Bronchial epithelial cell (primary cell): ENCODE data around the gene NELL1. TPM values are rescaled to one million over a fixed set of nuclear protein-coding genes. Genes with fewer than 3 reads are reported as not detected.
A peak's percentile ranks its signal among the peaks of the same experiment; 100 is the strongest.
"Not testable (repeated sequence)": the region's sequence is repeated elsewhere in the genome, so short reads cannot be mapped to it uniquely, and the experiment has no call there.

Experiments
- DNase-seq: peaks from one replicate; pipeline ENCODE4 v3.0.0-alpha.2; 2010; ENCODE audit warnings: low read depth
- FAIRE-seq: peaks from 2 replicates; lab custom pipeline; 2011; peaks lifted over from hg19 to GRCh38; lab: Jason Lieb, UNC
- H3K27me3 ChIP-seq: 2 replicates; pipeline ENCODE4 v1.5.1; 2011; ENCODE audit warnings: low read length; ENCODE audit not compliant: control insufficient read depth, insufficient read depth
- H3K36me3 ChIP-seq: 2 replicates; pipeline ENCODE4 v1.5.1; 2011; ENCODE audit warnings: low read length; ENCODE audit not compliant: control insufficient read depth, insufficient read depth
- H3K4me3 ChIP-seq: 2 replicates; pipeline ENCODE4 v1.5.1; 2011; ENCODE audit warnings: mild to moderate bottlenecking, low read depth, low read length, control low read depth
- total RNA-seq: library from RNA; depleted of rRNA; stranded (reverse); fragments of >200 nt; gene quantifications from 2 replicates; pipeline ENCODE4 v1.2.1, GENCODE V29; 2014
- TF ChIP-seq, protein P1 (sequence below): IDR thresholded peaks from 2 replicates; pipeline ENCODE4 v1.5.1; 2011; ENCODE audit warnings: mild to moderate bottlenecking, moderate library complexity, low read length, control low read depth, inconsistent platforms; ENCODE audit not compliant: insufficient read depth, severe bottlenecking

NELL1 gene
- total RNA-seq, 1 donor from 2014 or later: not detected

DNA sequence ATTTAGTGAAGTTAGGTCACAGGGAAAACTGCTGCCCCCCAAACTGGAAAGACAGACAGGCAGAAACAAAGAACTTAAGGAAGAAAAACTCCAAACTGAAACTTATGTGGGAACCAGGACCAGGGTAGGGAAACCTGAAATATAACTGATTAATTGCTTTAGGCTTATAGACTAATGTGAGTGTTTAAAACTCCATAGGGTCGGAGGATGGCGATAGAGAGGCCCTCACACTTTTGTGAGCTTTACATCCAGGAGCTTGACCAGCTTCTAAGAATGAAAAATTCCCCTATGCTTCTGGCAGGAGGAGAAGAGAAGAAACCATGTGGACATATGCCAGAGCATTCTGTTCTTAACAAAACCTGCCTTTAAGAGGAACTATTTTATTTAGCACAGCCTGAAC lies 598.6 kb downstream of the NELL1 start:
- no peaks in the 10 kb centered on the region for H3K27me3 ChIP-seq
- DNase-seq: no peak
- no peak for FAIRE-seq
- H3K36me3 ChIP-seq: no peaks in the 10 kb centered on the region
- TF ChIP-seq, protein P1, sequence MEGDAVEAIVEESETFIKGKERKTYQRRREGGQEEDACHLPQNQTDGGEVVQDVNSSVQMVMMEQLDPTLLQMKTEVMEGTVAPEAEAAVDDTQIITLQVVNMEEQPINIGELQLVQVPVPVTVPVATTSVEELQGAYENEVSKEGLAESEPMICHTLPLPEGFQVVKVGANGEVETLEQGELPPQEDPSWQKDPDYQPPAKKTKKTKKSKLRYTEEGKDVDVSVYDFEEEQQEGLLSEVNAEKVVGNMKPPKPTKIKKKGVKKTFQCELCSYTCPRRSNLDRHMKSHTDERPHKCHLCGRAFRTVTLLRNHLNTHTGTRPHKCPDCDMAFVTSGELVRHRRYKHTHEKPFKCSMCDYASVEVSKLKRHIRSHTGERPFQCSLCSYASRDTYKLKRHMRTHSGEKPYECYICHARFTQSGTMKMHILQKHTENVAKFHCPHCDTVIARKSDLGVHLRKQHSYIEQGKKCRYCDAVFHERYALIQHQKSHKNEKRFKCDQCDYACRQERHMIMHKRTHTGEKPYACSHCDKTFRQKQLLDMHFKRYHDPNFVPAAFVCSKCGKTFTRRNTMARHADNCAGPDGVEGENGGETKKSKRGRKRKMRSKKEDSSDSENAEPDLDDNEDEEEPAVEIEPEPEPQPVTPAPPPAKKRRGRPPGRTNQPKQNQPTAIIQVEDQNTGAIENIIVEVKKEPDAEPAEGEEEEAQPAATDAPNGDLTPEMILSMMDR: no peak
- H3K4me3 ChIP-seq: no peak overlapping the region

DNA sequence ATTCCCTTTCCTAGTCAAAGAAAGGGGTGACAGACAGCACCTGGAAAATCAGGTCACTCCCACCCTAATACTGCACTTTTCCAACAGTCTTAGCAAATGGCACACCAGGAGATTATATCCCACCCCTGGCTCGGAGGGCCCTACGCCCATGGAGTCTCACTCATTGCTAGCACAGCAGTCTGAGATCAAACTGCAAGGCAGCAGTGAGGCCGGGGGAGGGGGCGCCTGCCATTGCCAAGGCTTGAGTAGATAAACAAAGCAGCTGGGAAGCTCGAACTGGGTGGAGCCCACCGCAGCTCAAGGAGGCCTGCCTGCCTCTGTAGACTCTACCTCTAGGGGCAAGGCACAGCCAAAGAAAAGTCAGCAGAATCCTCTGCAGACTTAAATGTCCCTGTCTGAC lies 602.8 kb downstream of the NELL1 start:
- not testable (repeated sequence) for H3K27me3 ChIP-seq, H3K36me3 ChIP-seq, H3K4me3 ChIP-seq, FAIRE-seq, DNase-seq

DNA sequence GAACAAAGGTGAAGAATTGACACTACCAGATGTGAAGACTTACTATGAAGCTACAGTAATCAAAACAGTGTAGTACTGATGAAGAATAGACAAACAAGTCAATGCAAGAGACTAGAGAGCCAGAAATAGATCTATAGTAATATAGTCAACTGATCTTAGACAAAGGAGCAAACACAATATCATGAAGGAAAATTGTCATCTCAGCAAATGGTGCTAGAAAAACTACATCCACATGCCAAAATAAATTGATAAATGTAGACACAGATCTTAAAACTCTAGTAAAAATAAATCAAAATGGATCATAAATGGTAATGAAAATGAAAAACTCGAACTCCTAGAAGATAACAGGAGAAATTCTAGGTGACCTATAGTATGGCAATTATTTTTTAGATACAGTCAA lies 609.5 kb downstream of the NELL1 start:
- Histone ChIP-seq H3K27me3 (no peaks in the 10 kb centered on the region), H3K4me3 (no peak overlapping the region), H3K36me3 (no peaks in the 10 kb centered on the region)
- FAIRE-seq (no peak), DNase-seq (no peak)
- TF ChIP-seq, protein P1: no peak

DNA sequence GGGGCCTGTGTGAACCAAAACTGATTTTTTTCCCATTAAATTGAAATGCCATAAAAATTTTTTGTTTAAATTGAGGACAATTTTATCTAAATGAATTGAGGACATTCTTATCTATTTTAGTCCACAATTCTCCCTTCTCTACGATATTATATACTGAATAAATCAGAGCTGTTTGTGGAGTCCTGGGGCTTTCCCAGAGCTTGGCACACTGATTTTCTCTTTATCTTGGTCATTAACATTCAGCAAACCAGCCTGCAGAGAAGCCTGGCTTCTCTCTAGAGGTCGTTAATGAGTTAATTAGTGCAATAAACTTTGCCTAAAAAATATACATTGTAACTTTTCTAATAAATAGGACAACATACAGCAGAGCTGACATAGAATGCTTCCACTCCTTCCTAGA lies 615.7 kb downstream of the NELL1 start:
- Histone ChIP-seq H3K36me3 (no peaks in the 10 kb centered on the region), H3K27me3 (no peaks in the 10 kb centered on the region), H3K4me3 (no peak overlapping the region)
- no peak for FAIRE-seq
- no peak for DNase-seq
- TF ChIP-seq, protein P1: no peak

DNA sequence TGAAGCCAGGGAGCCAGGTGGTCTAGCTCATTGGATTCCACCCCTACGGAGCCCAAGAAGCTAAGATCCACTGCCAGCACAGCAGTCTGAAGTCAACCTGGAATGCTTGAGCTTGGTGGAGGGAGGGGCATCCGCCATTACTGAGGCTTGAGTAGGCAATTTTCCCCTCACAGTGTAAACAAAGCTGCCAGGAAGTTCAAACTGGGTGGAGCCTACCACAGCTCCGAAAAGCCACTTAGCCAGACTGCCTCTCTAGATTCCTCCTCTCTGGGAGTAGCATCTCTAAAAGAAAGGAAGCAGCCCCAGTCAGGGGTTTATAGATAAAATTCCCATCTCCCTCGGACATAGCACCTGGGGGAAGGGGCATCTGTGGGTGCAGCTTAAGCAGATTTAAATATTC lies 620.3 kb downstream of the NELL1 start:
- DNase-seq (no peak), FAIRE-seq (no peak)
- Histone ChIP-seq H3K4me3 (no peak overlapping the region), H3K36me3 (no peaks in the 10 kb centered on the region), H3K27me3 (no peaks in the 10 kb centered on the region)
- TF ChIP-seq, protein P1: no peak

DNA sequence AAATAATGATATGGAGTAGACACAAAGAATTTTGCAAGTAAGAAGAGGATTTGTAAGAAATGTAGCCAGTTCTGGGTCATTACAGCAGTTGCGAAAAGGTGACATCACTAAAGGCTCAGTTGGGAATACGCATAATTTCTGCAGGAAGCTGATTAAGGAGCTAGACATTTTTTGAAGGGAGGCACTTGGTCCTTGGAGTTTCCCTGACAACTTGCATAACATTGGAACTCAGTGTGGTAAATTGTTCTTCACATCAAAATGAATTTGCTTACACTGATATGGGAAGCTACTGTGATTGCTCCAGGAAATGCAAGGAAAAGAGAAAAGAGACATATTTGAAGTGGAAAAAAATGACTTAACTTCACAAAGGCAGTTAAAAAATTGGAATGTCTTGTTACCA lies 626.1 kb downstream of the NELL1 start:
- Histone ChIP-seq H3K36me3 (no peaks in the 10 kb centered on the region), H3K4me3 (no peak overlapping the region), H3K27me3 (no peaks in the 10 kb centered on the region)
- TF ChIP-seq, protein P1: no peak
- DNase-seq (peak; percentile 1), FAIRE-seq (peak; percentile 32)
